BJ (cell line): ENCODE data around the gene CD58. TPM values are rescaled to one million over a fixed set of nuclear protein-coding genes. Genes with fewer than 3 reads are reported as not detected.
A peak's percentile ranks its signal among the peaks of the same experiment; 100 is the strongest.
"Not testable (repeated sequence)": the region's sequence is repeated elsewhere in the genome, so short reads cannot be mapped to it uniquely, and the experiment has no call there.

ENCODE experiments used
- CTCF ChIA-PET: fragments of 350-600 bp; formaldehyde crosslinking; extraction: SDS; loops from one replicate; lab custom pipeline; 2021; ENCODE audit warnings: antibody characterized with exemption, inconsistent platforms; lab: Yijun Ruan, JAX
- POLR2A ChIA-PET: fragments of 300-600 bp; sonication (Branson Sonifier 250); formaldehyde crosslinking; extraction: SDS; loops from one replicate; lab custom pipeline; 2021; ENCODE audit warnings: antibody characterized with exemption; lab: Charles Lee
- DNase-seq: peaks from one replicate; pipeline ENCODE4 v3.0.0-alpha.2; 2011; ENCODE audit warnings: low read depth
- H3K27me3 ChIP-seq: 2 replicates; pipeline ENCODE4 v1.6.0; 2011; ENCODE audit warnings: low read length; ENCODE audit not compliant: control insufficient read depth, insufficient read depth
- H3K36me3 ChIP-seq: 2 replicates; pipeline ENCODE4 v1.5.1; 2011; ENCODE audit warnings: low read length; ENCODE audit not compliant: control insufficient read depth, insufficient read depth
- H3K4me3 ChIP-seq: 2 replicates; pipeline ENCODE4 v1.5.1; 2011; ENCODE audit warnings: low read depth, mild to moderate bottlenecking, control low read depth, low read length
- polyA plus RNA-seq: library from polyadenylated mRNA; depleted of rRNA; stranded (reverse); fragments of >200 nt; gene quantifications from 2 replicates; pipeline ENCODE4 v1.2.3, GENCODE V29; 2011
- TF ChIP-seq, protein P1 (sequence below): IDR thresholded peaks from 2 replicates; pipeline ENCODE4 v1.5.1; 2011; ENCODE audit warnings: low read depth, mild to moderate bottlenecking, control low read depth, inconsistent platforms, low read length, moderate library complexity; ENCODE audit not compliant: insufficient read depth

The CD58 gene
- polyA plus RNA-seq, 1 experiment = 11.7 TPM

DNA sequence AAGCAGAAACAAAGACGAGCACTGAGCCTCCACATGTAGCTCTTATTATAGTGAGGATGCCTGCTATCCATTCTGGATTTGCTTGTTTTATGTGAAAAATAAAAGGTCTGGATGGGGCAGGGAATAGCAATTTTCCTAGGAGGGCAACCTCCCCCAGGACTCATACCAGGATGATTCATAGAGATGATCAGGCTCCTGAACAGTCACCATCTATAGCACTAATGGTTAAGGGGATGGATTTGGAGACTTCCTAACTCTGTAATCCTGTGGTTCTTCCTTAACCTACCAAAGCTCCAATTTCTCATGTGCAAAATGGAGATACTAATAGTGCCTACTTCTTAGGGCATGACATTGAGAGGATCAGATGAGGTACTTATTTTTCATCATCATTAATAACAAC, 34.5 kb upstream of the CD58 start:
- ChIA-PET POLR2A (no interaction called here), CTCF (interaction anchor here (1.3 kb wide), 1 partner anchor 10 kb away, joined by 4 read pairs; no protein-coding TSS in a partner anchor)

DNA sequence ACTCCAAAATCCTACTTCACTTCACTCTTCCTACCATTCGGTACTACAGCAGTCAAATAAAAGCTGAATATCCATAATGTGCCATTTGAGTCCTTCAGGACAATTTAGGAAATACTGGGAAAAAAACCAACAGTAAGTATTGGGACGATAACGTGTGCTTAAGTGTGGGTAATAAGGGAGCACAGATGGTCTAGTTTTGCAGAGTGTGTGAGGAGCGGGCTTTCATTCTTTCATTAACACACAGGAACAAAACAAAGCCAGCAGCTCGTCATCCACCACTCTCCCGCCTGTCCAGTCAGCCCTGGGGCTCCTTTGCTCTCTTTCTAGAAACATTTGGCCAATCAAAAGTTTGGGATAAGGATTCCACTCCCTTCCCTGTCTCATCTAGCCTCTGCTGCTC, 33.6 kb upstream of the CD58 start:
- H3K27me3 ChIP-seq, DNase-seq, H3K36me3 ChIP-seq, POLR2A ChIA-PET, CTCF ChIA-PET, H3K4me3 ChIP-seq: not testable (repeated sequence)

More for the DNA sequence above, 34.5 kb upstream of the CD58 start:
- H3K36me3 ChIP-seq = no peaks in the 10 kb centered on the region
- TF ChIP-seq, protein P1, sequence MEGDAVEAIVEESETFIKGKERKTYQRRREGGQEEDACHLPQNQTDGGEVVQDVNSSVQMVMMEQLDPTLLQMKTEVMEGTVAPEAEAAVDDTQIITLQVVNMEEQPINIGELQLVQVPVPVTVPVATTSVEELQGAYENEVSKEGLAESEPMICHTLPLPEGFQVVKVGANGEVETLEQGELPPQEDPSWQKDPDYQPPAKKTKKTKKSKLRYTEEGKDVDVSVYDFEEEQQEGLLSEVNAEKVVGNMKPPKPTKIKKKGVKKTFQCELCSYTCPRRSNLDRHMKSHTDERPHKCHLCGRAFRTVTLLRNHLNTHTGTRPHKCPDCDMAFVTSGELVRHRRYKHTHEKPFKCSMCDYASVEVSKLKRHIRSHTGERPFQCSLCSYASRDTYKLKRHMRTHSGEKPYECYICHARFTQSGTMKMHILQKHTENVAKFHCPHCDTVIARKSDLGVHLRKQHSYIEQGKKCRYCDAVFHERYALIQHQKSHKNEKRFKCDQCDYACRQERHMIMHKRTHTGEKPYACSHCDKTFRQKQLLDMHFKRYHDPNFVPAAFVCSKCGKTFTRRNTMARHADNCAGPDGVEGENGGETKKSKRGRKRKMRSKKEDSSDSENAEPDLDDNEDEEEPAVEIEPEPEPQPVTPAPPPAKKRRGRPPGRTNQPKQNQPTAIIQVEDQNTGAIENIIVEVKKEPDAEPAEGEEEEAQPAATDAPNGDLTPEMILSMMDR = no peak
- no peaks in the 10 kb centered on the region for H3K27me3 ChIP-seq
- no peak for DNase-seq
- H3K4me3 ChIP-seq = no peak overlapping the region

GRCh38 chr1:116603646-116604045, 32.8 kb upstream of the CD58 start:
- POLR2A ChIA-PET, DNase-seq, H3K36me3 ChIP-seq, H3K27me3 ChIP-seq, H3K4me3 ChIP-seq, CTCF ChIA-PET: not testable (repeated sequence)

GRCh38 chr1:116599369-116599768, 28.5 kb upstream of the CD58 start:
- H3K27me3 ChIP-seq, DNase-seq, POLR2A ChIA-PET, H3K4me3 ChIP-seq, H3K36me3 ChIP-seq: not testable (repeated sequence)
- CTCF ChIA-PET = interaction anchor here (5.3 kb wide), 1 partner anchor 27 kb away, joined by 75 read pairs; the partner anchor contains the start of gene CD58

- H3K27me3 ChIP-seq, DNase-seq, H3K36me3 ChIP-seq, POLR2A ChIA-PET, H3K4me3 ChIP-seq: not testable (repeated sequence)
- CTCF ChIA-PET = interaction anchor here (5.3 kb wide), 1 partner anchor 26 kb away, joined by 75 read pairs; the partner anchor contains the start of gene CD58
These were observed 27.7 kb upstream of the CD58 start for GRCh38 chr1:116598420-116599036.

- DNase-seq, H3K27me3 ChIP-seq, H3K36me3 ChIP-seq, H3K4me3 ChIP-seq, POLR2A ChIA-PET: not testable (repeated sequence)
- CTCF ChIA-PET = interaction anchor here (1.8 to 5.3 kb wide), 3 partner anchors 11 to 25 kb away, joined by 9 to 75 read pairs (median 15); partner anchors contain the start of gene CD58
These were observed 26.6 kb upstream of the CD58 start for GRCh38 chr1:116597388-116597787.

- CTCF ChIA-PET = interaction anchor here (0.5 to 5.3 kb wide), 10 partner anchors 10 to 616 kb away, joined by 3 to 75 read pairs (median 6); partner anchors contain the start of genes CD58 and IGSF3
- DNase-seq, H3K27me3 ChIP-seq, H3K36me3 ChIP-seq, POLR2A ChIA-PET, H3K4me3 ChIP-seq: not testable (repeated sequence)
These were observed 26.0 kb upstream of the CD58 start for GRCh38 chr1:116596742-116597307.

GRCh38 chr1:116595946-116596741, 25.3 kb upstream of the CD58 start:
- POLR2A ChIA-PET = not testable (repeated sequence)

More at GRCh38 chr1:116595946-116596741, 25.3 kb upstream of the CD58 start:
- not testable (repeated sequence) for DNase-seq, H3K36me3 ChIP-seq, H3K4me3 ChIP-seq, H3K27me3 ChIP-seq
- CTCF ChIA-PET = interaction anchor here (0.5 to 5.3 kb wide), 14 partner anchors 10 to 615 kb away, joined by 3 to 75 read pairs (median 4); partner anchors contain the start of genes CD58 and IGSF3
- TF ChIP-seq, protein P1 = peak; percentile 59
